MCF 10A (cell line): ENCODE measurements around the gene DOK6. TPM values are rescaled to one million over a fixed set of nuclear protein-coding genes. Genes with fewer than 3 reads are reported as not detected.

ENCODE experiments used
- BruUV-seq: library from RNA; stranded (reverse); fragments of 400-500 nt; replicated peaks from 2 replicates; lab custom pipeline; 2021; lab: Mats Ljungman, UMichigan
- CTCF ChIA-PET: fragments of 300-600 bp; sonication (Branson Sonifier 250); formaldehyde crosslinking; extraction: SDS; loops from one replicate; lab custom pipeline; 2021; ENCODE audit warnings: antibody characterized with exemption, inconsistent platforms; lab: Yijun Ruan, JAX
- POLR2A ChIA-PET: fragments of 300-600, 350-650 bp; sonication (Branson Sonifier 250); formaldehyde crosslinking; extraction: SDS; loops from one replicate; lab custom pipeline; 2020; ENCODE audit warnings: antibody characterized with exemption, inconsistent platforms; lab: Yijun Ruan, JAX
- DNase-seq: peaks from one replicate; pipeline ENCODE4 v3.0.0-alpha.2; 2018; ENCODE audit not compliant: unreplicated experiment
- H3K27ac Mint-ChIP-seq: one replicate; pipeline ENCODE4 v1.8.0; 2022; ENCODE audit warnings: mild to moderate bottlenecking, low read depth, mixed read lengths; ENCODE audit not compliant: unreplicated experiment
- H3K27me3 Mint-ChIP-seq: one replicate; pipeline ENCODE4 v1.8.0; 2022; ENCODE audit warnings: mixed read lengths; ENCODE audit not compliant: insufficient read depth, unreplicated experiment
- H3K36me3 Mint-ChIP-seq: one replicate; pipeline ENCODE4 v1.8.0; 2022; ENCODE audit warnings: mild to moderate bottlenecking, moderate library complexity, mixed read lengths; ENCODE audit not compliant: insufficient read depth, unreplicated experiment
- H3K4me1 Mint-ChIP-seq: one replicate; pipeline ENCODE4 v1.8.0; 2022; ENCODE audit warnings: mixed read lengths; ENCODE audit not compliant: insufficient read depth, unreplicated experiment
- H3K4me3 Mint-ChIP-seq: one replicate; pipeline ENCODE4 v1.8.0; 2022; ENCODE audit warnings: mild to moderate bottlenecking, moderate library complexity, mixed read lengths; ENCODE audit not compliant: unreplicated experiment
- H3K9me3 Mint-ChIP-seq: one replicate; pipeline ENCODE4 v1.8.0; 2022; ENCODE audit warnings: mixed read lengths; ENCODE audit not compliant: unreplicated experiment
- CTCF ChIP-seq: fragments of 200-600 bp; IDR thresholded peaks from one replicate; pipeline ENCODE4 v1.8.0; 2022; ENCODE audit warnings: antibody characterized with exemption, mild to moderate bottlenecking; ENCODE audit not compliant: unreplicated experiment
- intact Hi-C: fragments of 100-400 bp; cut with micrococcal nuclease; formaldehyde crosslinking; loops from 2 replicates; pipeline ENCODE4 v1.14.1; 2022
- total RNA-seq: library from RNA; stranded (reverse); gene quantifications from 2 replicates; pipeline ENCODE4 v1.2.3, GENCODE V29; 2022

Gene DOK6
- total RNA-seq, 1 experiment from 2014 or later: not detected

DNA sequence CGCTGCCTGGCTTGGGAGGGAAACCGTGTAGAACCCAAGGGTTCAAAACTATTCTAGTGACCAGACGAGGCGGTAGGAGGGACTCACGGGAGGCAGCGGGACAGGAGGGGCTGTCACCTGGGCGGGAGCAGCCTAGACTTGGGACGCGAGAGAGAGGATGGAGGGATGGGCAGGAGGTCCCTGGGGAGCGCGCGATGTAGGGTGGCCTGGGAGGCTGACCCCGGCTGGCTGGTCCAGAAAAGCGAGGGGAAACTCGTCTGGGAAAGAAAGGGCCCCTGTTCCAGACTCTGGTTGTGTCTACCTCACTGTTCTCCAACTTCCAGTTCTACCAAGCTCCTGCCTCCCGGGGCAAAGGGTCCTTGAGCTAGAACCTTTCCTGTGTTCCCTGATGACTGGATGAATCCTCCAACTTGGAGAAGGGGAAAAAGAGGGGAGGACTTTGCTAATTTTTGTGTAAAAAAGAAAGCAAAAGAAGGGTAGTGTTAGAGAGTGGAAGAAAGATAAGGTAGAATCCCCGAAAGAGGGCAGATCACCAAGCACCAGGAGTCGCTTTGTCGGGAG, 1.4 kb downstream of the DOK6 start:
- H3K4me1 Mint-ChIP-seq: no peaks in the 10 kb centered on the region
- intact Hi-C loops: no loop called here
- peaks cover 6% of the 10 kb centered on the region for H3K36me3 Mint-ChIP-seq
- no peak for DNase-seq
- ChIA-PET CTCF (no interaction called here), POLR2A (no interaction called here)
- H3K9me3 Mint-ChIP-seq: no peaks in the 10 kb centered on the region
- TF ChIP-seq CTCF: no peak
- H3K27me3 Mint-ChIP-seq: peaks cover 48% of the 10 kb centered on the region
- no TSS peak for BruUV-seq
- H3K4me3 Mint-ChIP-seq: no peak overlapping the region
- no peak overlapping the region for H3K27ac Mint-ChIP-seq

DNA sequence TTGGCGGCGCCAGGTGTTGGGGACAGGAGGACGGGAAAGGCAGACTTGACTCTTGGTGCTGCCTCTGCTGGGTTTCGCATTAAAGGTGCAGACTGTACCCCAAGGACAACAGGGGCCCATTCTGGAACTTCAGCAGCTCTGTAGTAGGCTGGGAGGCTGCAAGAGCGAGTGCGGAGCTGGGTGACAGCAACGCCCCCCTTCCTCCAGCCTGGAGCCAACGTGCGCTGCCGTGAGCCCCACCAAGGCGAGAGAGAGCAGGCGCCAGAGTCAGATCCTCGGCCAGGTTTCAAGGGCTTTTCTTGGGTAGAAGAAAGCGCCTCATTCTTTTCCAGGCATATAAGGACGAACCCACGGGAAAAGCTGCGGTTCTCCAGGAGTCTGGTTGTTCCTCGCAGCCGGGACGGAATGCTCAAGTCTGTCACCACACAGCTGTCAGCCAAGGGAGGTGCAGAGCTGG, 1.9 kb downstream of the DOK6 start:
- no peak overlapping the region for H3K4me3 Mint-ChIP-seq
- no peaks in the 10 kb centered on the region for H3K4me1 Mint-ChIP-seq
- H3K27me3 Mint-ChIP-seq: peaks cover 49% of the 10 kb centered on the region
- H3K9me3 Mint-ChIP-seq: no peaks in the 10 kb centered on the region
- H3K27ac Mint-ChIP-seq: no peak overlapping the region
- peaks cover 6% of the 10 kb centered on the region for H3K36me3 Mint-ChIP-seq
- CTCF ChIA-PET: no interaction called here
- no peak for TF ChIP-seq CTCF
- POLR2A ChIA-PET: interaction anchor here (0.6 kb wide), 1 partner anchor 585 kb away, joined by 3 read pairs; no protein-coding TSS in a partner anchor
- DNase-seq: no peak
- no TSS peak for BruUV-seq
- intact Hi-C loops: no loop called here

DNA sequence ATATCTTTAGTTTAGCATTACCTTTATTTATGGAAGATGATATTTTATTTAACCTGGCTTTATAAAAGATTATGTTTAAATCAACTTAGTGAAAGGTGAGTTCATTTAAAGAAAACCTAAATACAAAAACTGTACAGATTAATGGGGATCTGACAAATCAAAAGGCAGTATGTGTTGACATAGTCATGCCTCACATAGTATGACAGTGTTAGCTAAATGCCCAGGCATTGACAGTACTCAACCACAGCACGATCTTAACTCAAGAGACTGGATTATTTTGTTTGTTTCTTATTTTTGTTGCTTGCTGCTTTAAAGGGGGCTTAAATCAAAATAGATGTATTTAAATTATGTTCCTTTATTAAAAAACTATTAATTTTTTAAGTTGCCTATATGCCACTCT, 7.8 kb downstream of the DOK6 start:
- no peak for DNase-seq
- no peak overlapping the region for H3K4me3 Mint-ChIP-seq
- ChIA-PET CTCF (no interaction called here), POLR2A (interaction anchor here (0.5 kb wide), 1 partner anchor 217 kb away, joined by 3 read pairs; no protein-coding TSS in a partner anchor)
- no peaks in the 10 kb centered on the region for H3K9me3 Mint-ChIP-seq
- intact Hi-C loops: no loop called here
- no TSS peak for BruUV-seq
- H3K27ac Mint-ChIP-seq: no peak overlapping the region
- no peaks in the 10 kb centered on the region for H3K4me1 Mint-ChIP-seq
- no peaks in the 10 kb centered on the region for H3K36me3 Mint-ChIP-seq
- peaks cover 55% of the 10 kb centered on the region for H3K27me3 Mint-ChIP-seq
- no peak for TF ChIP-seq CTCF

- H3K27ac Mint-ChIP-seq: no peak overlapping the region
- no peaks in the 10 kb centered on the region for H3K9me3 Mint-ChIP-seq
- no peak for DNase-seq
- ChIA-PET POLR2A (no interaction called here), CTCF (no interaction called here)
- BruUV-seq: no TSS peak
- no peak for TF ChIP-seq CTCF
- peaks cover 60% of the 10 kb centered on the region for H3K27me3 Mint-ChIP-seq
- intact Hi-C loops: no loop called here
- H3K36me3 Mint-ChIP-seq: no peaks in the 10 kb centered on the region
- H3K4me1 Mint-ChIP-seq: no peaks in the 10 kb centered on the region
- H3K4me3 Mint-ChIP-seq: no peak overlapping the region
Measured at GRCh38 chr18:69411199-69411598, 10.5 kb downstream of the DOK6 start.
